ENCODE data around the gene TST. TPM values are rescaled to one million over a fixed set of nuclear protein-coding genes. Genes with fewer than 3 reads are reported as not detected.
A peak's percentile ranks its signal among the peaks of the same experiment; 100 is the strongest.

Gene TST
- total and polyA plus RNA-seq, 2 of the 8 experiments (the other 6 are each of a cell fraction or from before 2014, with no cell fraction given) = 22.6 to 61.6 TPM

DNA sequence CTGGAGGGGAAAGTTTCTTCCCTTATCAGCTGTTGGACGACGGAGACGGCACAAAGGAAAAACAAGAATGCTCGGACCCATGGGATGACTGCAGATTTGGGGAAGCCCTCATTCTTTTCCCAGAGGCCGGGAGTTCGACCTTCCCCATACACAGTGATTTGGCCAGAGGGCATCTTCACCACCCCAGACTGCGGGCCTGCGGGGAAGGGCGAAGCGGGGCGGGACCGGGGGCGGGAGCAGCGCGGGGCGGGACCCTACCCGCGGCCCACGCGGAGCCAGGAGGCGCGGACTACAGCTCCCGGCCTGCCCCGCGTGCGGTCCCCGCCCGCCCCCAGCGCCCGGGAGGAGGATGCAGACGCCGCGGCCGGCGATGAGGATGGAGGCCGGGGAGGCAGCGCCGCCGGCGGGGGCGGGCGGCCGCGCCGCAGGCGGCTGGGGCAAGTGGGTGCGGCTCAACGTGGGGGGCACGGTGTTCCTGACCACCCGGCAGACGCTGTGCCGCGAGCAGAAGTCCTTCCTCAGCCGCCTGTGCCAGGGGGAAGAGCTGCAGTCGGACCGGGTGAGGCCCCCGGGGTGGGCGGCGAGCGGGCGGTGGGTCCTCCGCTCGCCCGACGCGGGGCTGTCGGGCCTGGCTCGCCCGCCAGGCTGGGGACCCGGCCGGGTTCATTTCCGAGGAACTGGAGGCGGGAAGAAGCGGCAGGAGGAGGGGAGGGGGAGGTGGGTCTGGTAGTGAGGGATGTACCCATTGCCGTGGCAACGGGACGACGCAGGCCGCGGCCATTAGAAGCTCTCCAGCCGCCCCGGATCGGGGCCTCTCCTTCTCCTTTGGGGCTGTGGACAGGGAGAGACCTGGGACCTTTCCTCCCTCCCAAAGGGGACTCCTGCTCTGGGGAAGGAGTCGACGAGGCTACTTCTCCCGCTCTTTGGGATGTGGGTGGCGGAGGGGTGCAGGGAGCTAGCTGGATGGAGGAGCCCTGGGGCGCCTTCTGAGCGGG, 32.4 kb upstream of the TST start, which contains the start of gene KCTD17 (continued):
- TF ChIP-seq ZNF274 (IDR thresholded peaks at IDR 0.05; ENCODE audit: borderline replicate concordance, extremely low read depth, low read length) (no peak), SIRT6 (IDR thresholded peaks at IDR 0.05; ENCODE audit: low read length) (no peak), SP4 (IDR thresholded peaks at IDR 0.05; ENCODE audit: low read length) (no peak), TBP (IDR thresholded peaks at IDR 0.05; ENCODE audit: low read depth, low read length) (no peak), JUN (IDR thresholded peaks at IDR 0.05; ENCODE audit: low read depth, low read length) (no peak), TAF7 (optimal IDR thresholded peaks at IDR 0.05; ENCODE audit: borderline replicate concordance, low read depth, low read length) (no peak), RNF2 (IDR thresholded peaks at IDR 0.05; ENCODE audit: borderline replicate concordance, low read depth, low read length, missing control alignments, poor library complexity, severe bottlenecking) (no peak), NANOG (IDR thresholded peaks at IDR 0.05; ENCODE audit: insufficient read depth, low read depth, low read length, poor library complexity, severe bottlenecking) (no peak), PHF8 (conservative IDR thresholded peaks at IDR 0.05; ENCODE audit: low read depth, low read length) (peak; percentile 65), POLR2A (IDR thresholded peaks at IDR 0.05; ENCODE audit: control extremely low read depth in 1 of 2, low read depth in 2 of 2, low read length in 2 of 2) (peak in 1 of 2 experiments; percentile 48; a peak in 1 of 3 replicates), FOSL1 (IDR thresholded peaks at IDR 0.05; ENCODE audit: insufficient read depth, low read depth, low read length) (no peak), SAP30 (IDR thresholded peaks at IDR 0.05; ENCODE audit: insufficient read depth, insufficient replicate concordance, low read length) (no peak), CBX8 (IDR thresholded peaks at IDR 0.05; ENCODE audit: borderline replicate concordance, low read depth, low read length) (no peak), RXRA (IDR thresholded peaks at IDR 0.05; ENCODE audit: insufficient read depth, low read depth, low read length) (no peak), CTBP2 (IDR thresholded peaks at IDR 0.05; ENCODE audit: borderline replicate concordance, insufficient read depth, insufficient read length, low read length) (no peak)
- TF ChIP-seq, protein P1, sequence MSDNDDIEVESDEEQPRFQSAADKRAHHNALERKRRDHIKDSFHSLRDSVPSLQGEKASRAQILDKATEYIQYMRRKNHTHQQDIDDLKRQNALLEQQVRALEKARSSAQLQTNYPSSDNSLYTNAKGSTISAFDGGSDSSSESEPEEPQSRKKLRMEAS (IDR thresholded peaks at IDR 0.05) = peak; percentile 40; the same call in 1 of the 2 replicates

All from H1 (cell line).